H7 (cell line): Measurements from ENCODE around the gene ZNG1F. TPM values are rescaled to one million over a fixed set of nuclear protein-coding genes. Genes with fewer than 3 reads are reported as not detected.
"Not testable (repeated sequence)": the region's sequence is repeated elsewhere in the genome, so short reads cannot be mapped to it uniquely, and the experiment has no call there.

Experiments
- DNase-seq: peaks from one replicate; pipeline ENCODE4 v3.0.0; 2012
- H3K27me3 ChIP-seq: 2 replicates; pipeline ENCODE4 v1.6.0; 2011; ENCODE audit warnings: mild to moderate bottlenecking, low read length; ENCODE audit not compliant: control insufficient read depth, insufficient read depth
- H3K36me3 ChIP-seq: replicated peaks from 2 replicates; pipeline ENCODE4 v1.5.1; 2011; ENCODE audit warnings: low read length; ENCODE audit not compliant: control insufficient read depth, insufficient read depth
- H3K4me3 ChIP-seq: 2 replicates; pipeline ENCODE4 v1.5.1; 2011; ENCODE audit warnings: low read depth, mild to moderate bottlenecking, control low read depth, low read length, moderate library complexity; ENCODE audit not compliant: insufficient read depth
- total RNA-seq: library from RNA; depleted of rRNA; stranded (reverse); fragments of >200 nt; shearing (Covaris generic); gene quantifications from 2 replicates; pipeline ENCODE4 v1.2.3, GENCODE V29; 2014

Gene ZNG1F
- total RNA-seq, 1 experiment from 2014 or later, result 3.1 TPM

GRCh38 chr9:41106472-41107116, 82.5 kb downstream of the ZNG1F start:
- not testable (repeated sequence) for DNase-seq, H3K36me3 ChIP-seq, H3K4me3 ChIP-seq
- peaks cover 26% of the 10 kb centered on the region for H3K27me3 ChIP-seq

GRCh38 chr9:41105557-41106253, 83.4 kb downstream of the ZNG1F start:
- H3K36me3 ChIP-seq, result not testable (repeated sequence)
- H3K27me3 ChIP-seq, result peaks cover 25% of the 10 kb centered on the region

GRCh38 chr9:41104542-41104941, 84.6 kb downstream of the ZNG1F start:
- H3K27me3 ChIP-seq, result peaks cover 25% of the 10 kb centered on the region
- not testable (repeated sequence) for DNase-seq, H3K4me3 ChIP-seq, H3K36me3 ChIP-seq

More at GRCh38 chr9:41105557-41106253, 83.4 kb downstream of the ZNG1F start:
- H3K4me3 ChIP-seq, DNase-seq: not testable (repeated sequence)

- H3K36me3 ChIP-seq, H3K4me3 ChIP-seq, H3K27me3 ChIP-seq, DNase-seq: not testable (repeated sequence)
Measured at GRCh38 chr9:41100508-41100907, 88.6 kb downstream of the ZNG1F start.

- H3K36me3 ChIP-seq, DNase-seq, H3K27me3 ChIP-seq, H3K4me3 ChIP-seq: not testable (repeated sequence)
Measured at GRCh38 chr9:41098759-41099158, 90.4 kb downstream of the ZNG1F start.

GRCh38 chr9:41095060-41095459, 94.1 kb downstream of the ZNG1F start:
- not testable (repeated sequence) for H3K27me3 ChIP-seq, DNase-seq, H3K4me3 ChIP-seq, H3K36me3 ChIP-seq

- not testable (repeated sequence) for H3K4me3 ChIP-seq, H3K36me3 ChIP-seq, H3K27me3 ChIP-seq, DNase-seq
Measured at GRCh38 chr9:41094010-41094773, 94.9 kb downstream of the ZNG1F start.

GRCh38 chr9:41090922-41091321, 98.2 kb downstream of the ZNG1F start:
- H3K36me3 ChIP-seq, DNase-seq, H3K27me3 ChIP-seq, H3K4me3 ChIP-seq: not testable (repeated sequence)

GRCh38 chr9:41090386-41090785, 98.7 kb downstream of the ZNG1F start:
- not testable (repeated sequence) for H3K36me3 ChIP-seq, H3K4me3 ChIP-seq, DNase-seq, H3K27me3 ChIP-seq

- H3K27me3 ChIP-seq, H3K36me3 ChIP-seq, H3K4me3 ChIP-seq, DNase-seq: not testable (repeated sequence)
Measured at GRCh38 chr9:41088450-41089059, 100.6 kb downstream of the ZNG1F start.

- H3K36me3 ChIP-seq, H3K4me3 ChIP-seq, DNase-seq, H3K27me3 ChIP-seq: not testable (repeated sequence)
Measured at GRCh38 chr9:41087929-41088328, 101.2 kb downstream of the ZNG1F start.

GRCh38 chr9:41087157-41087780, 101.8 kb downstream of the ZNG1F start:
- H3K36me3 ChIP-seq, H3K27me3 ChIP-seq, DNase-seq, H3K4me3 ChIP-seq: not testable (repeated sequence)

GRCh38 chr9:41086685-41087084, 102.4 kb downstream of the ZNG1F start:
- not testable (repeated sequence) for H3K27me3 ChIP-seq, H3K36me3 ChIP-seq, DNase-seq, H3K4me3 ChIP-seq

- not testable (repeated sequence) for H3K27me3 ChIP-seq, DNase-seq, H3K36me3 ChIP-seq, H3K4me3 ChIP-seq
Measured at GRCh38 chr9:41086215-41086614, 102.9 kb downstream of the ZNG1F start.
